HepG2 (cell line): ENCODE data around the gene TEX261. TPM values are rescaled to one million over a fixed set of nuclear protein-coding genes. Genes with fewer than 3 reads are reported as not detected.

Source experiments
- ATAC-seq: fragments of 200-7000 bp; cut with Tn5 transposase; 3 replicates; pipeline ENCODE4 v1.9.1; 2020; ENCODE audit warnings: mild to moderate bottlenecking, moderate library complexity
- BruUV-seq: library from RNA; stranded (reverse); fragments of 400-500 nt; replicated peaks from 2 replicates; lab custom pipeline; 2021; lab: Mats Ljungman, UMichigan
- CTCF ChIA-PET: fragments of 300-600 bp; formaldehyde crosslinking; extraction: SDS; loops from one replicate; lab custom pipeline; 2021; ENCODE audit warnings: low total read pairs, inconsistent platforms, low intra/inter-chr PET ratio; lab: Yijun Ruan, JAX
- POLR2A ChIA-PET: fragments of 350-600 bp; sonication (Branson Sonifier 250); formaldehyde crosslinking; loops from one replicate; lab custom pipeline; 2020; ENCODE audit warnings: antibody characterized with exemption, inconsistent platforms; lab: Yijun Ruan, JAX
- DNase-seq: peaks from one replicate; pipeline ENCODE4 v3.0.0-alpha.2; 2015; ENCODE audit warnings: low spot score
- FAIRE-seq: peaks from 3 replicates; lab custom pipeline; 2011; peaks lifted over from hg19 to GRCh38; lab: Jason Lieb, UNC
- H2AFZ ChIP-seq: one replicate; pipeline ENCODE4 v1.6.1; 2011; ENCODE audit warnings: low read length, inconsistent platforms
- H3K27ac ChIP-seq: fragments of 300-600 bp; 3 replicates; pipeline ENCODE4 v1.8.0; 2011; ENCODE audit warnings: mixed run types, mild to moderate bottlenecking, mixed read lengths, low read length, inconsistent platforms; ENCODE audit not compliant: insufficient read depth; ENCODE audit errors: extremely low read length
- H3K27me3 ChIP-seq, 2 experiments: fragments of 200-600 bp in 1 of 2; 2 replicates in 1 of 2; 3 replicates in 1 of 2; pipeline versions ENCODE4 v1.6.0 to v1.8.0; 2011; ENCODE audit warnings: low read length in 2 of 2, mild to moderate bottlenecking in 2 of 2, moderate library complexity in 2 of 2, inconsistent platforms in 1 of 2; ENCODE audit not compliant: insufficient read depth in 2 of 2, control insufficient read depth in 1 of 2
- H3K36me3 ChIP-seq, 2 experiments: fragments of 200-600 bp in 1 of 2; replicated peaks in 1 of 2; 2 replicates in 1 of 2; 3 replicates in 1 of 2; pipeline versions ENCODE4 v1.5.1 to v1.8.0; 2011; ENCODE audit warnings: low read length in 2 of 2, inconsistent platforms in 1 of 2; ENCODE audit not compliant: insufficient read depth in 2 of 2, control insufficient read depth in 1 of 2
- H3K4me1 ChIP-seq: 2 replicates; pipeline ENCODE4 v1.5.1; 2012; ENCODE audit warnings: low read length, inconsistent platforms; ENCODE audit not compliant: insufficient read depth
- H3K4me2 ChIP-seq: 2 replicates; pipeline ENCODE4 v1.6.0; 2011; ENCODE audit warnings: low read depth, low read length, inconsistent platforms
- H3K4me3 ChIP-seq, 3 experiments: fragments of 200-600 bp in 1 of 3; sonication (generic), shearing (Covaris generic) in 1 of 3; replicated peaks in 1 of 3; 2 replicates each; pipeline ENCODE4 v1.5.1; 2011 to 2016; ENCODE audit warnings: low read length in 3 of 3, inconsistent platforms in 2 of 3, low read depth in 2 of 3, mild to moderate bottlenecking in 2 of 3, control low read depth in 1 of 3, mixed read lengths in 1 of 3; ENCODE audit not compliant: insufficient read depth in 1 of 3
- H3K79me2 ChIP-seq: one replicate; pipeline ENCODE4 v1.6.1; 2011; ENCODE audit warnings: low read length, inconsistent platforms; ENCODE audit not compliant: insufficient read depth
- H3K9ac ChIP-seq: 2 replicates; pipeline ENCODE4 v1.6.0; 2011; ENCODE audit warnings: mild to moderate bottlenecking, low read depth, low read length, inconsistent platforms; ENCODE audit not compliant: insufficient read depth
- H3K9me3 ChIP-seq: 2 replicates; pipeline ENCODE4 v1.5.1; 2012; ENCODE audit warnings: mild to moderate bottlenecking, low read length
- H4K20me1 ChIP-seq: 2 replicates; pipeline ENCODE4 v1.6.0; 2011; ENCODE audit warnings: inconsistent platforms, mild to moderate bottlenecking, low read length, moderate library complexity; ENCODE audit not compliant: insufficient read depth
- AGO1 ChIP-seq: fragments of 200-400 bp; formaldehyde crosslinking; IDR thresholded peaks from 2 replicates; pipeline ENCODE4 v1.6.1; 2017; ENCODE audit warnings: mild to moderate bottlenecking, low read depth, low read length, moderate library complexity; ENCODE audit not compliant: poor library complexity, severe bottlenecking
- IRX3 ChIP-seq: sonication (generic); formaldehyde crosslinking; IDR thresholded peaks from 2 replicates; pipeline ENCODE4 v1.8.1; 2023; ENCODE audit warnings: mild to moderate bottlenecking, low read depth, missing genetic modification reagents, borderline replicate concordance
- MZF1 ChIP-seq: sonication (generic); formaldehyde crosslinking; IDR thresholded peaks from 2 replicates; pipeline ENCODE4 v1.8.1; 2023; ENCODE audit warnings: mild to moderate bottlenecking, missing genetic modification reagents, borderline replicate concordance
- PRPF4 ChIP-seq: fragments of 200-400 bp; formaldehyde crosslinking; IDR thresholded peaks from 2 replicates; pipeline ENCODE4 v1.6.1; 2016; ENCODE audit warnings: low read length, low read depth; ENCODE audit not compliant: poor library complexity, severe bottlenecking
- RBM22 ChIP-seq: fragments of 200-400 bp; formaldehyde crosslinking; optimal IDR thresholded peaks from 2 replicates; pipeline ENCODE3; 2017; ENCODE audit warnings: mild to moderate bottlenecking, low read length, moderate library complexity
- SATB2 ChIP-seq: sonication (generic); formaldehyde crosslinking; IDR thresholded peaks from 2 replicates; pipeline ENCODE4 v1.5.0; 2020; ENCODE audit warnings: missing genetic modification reagents
- SETDB1 ChIP-seq: sonication (generic); formaldehyde crosslinking; IDR thresholded peaks from 2 replicates; pipeline ENCODE4 v1.5.1; 2020; ENCODE audit warnings: missing genetic modification reagents, mild to moderate bottlenecking, borderline replicate concordance
- SNAI1 ChIP-seq: sonication (generic); formaldehyde crosslinking; IDR thresholded peaks from 2 replicates; pipeline ENCODE4 v1.5.0; 2020; ENCODE audit warnings: mild to moderate bottlenecking, missing genetic modification reagents, borderline replicate concordance
- ZNF224 ChIP-seq: sonication (generic); formaldehyde crosslinking; IDR thresholded peaks from 2 replicates; pipeline ENCODE4 v1.5.0; 2020; ENCODE audit warnings: mild to moderate bottlenecking, missing genetic modification reagents
- ZNF674 ChIP-seq: sonication (generic); formaldehyde crosslinking; IDR thresholded peaks from 2 replicates; pipeline ENCODE4 v1.5.0; 2020; ENCODE audit warnings: low read depth, mild to moderate bottlenecking, missing genetic modification reagents
- ZUFSP ChIP-seq: sonication (generic); formaldehyde crosslinking; IDR thresholded peaks from 2 replicates; pipeline ENCODE4 v1.9.0; 2021; ENCODE audit warnings: missing genetic modification reagents, mild to moderate bottlenecking, borderline replicate concordance
- WGBS: methylation state at CpG from one replicate; pipeline ENCODE4 v1.1.6; 2017; ENCODE audit warnings: low lambda C conversion rate; 5-methylcytosine and 5-hydroxymethylcytosine counted together
- in situ Hi-C: cut with HindIII; loops from 2 replicates; pipeline ENCODE4 v1.10.0; 2017; ENCODE audit warnings: low pct_unique_long_range_greater_than_20kb; ENCODE audit not compliant: extremely low pct_ligation_motif_present
- intact Hi-C: fragments of 100-400 bp; cut with micrococcal nuclease; formaldehyde crosslinking; loops from one replicate; pipeline ENCODE4 v1.10.0; 2022; ENCODE audit not compliant: unreplicated experiment
- polyA plus RNA-seq, 8 experiments: library from polyadenylated mRNA; depleted of rRNA in 3 of 8; stranded (reverse) in 7 of 8; unstranded in 1 of 8; fragments of >200 nt; fragmentation: Illumina TruSeq in 4 of 8; extraction: Trizol in 4 of 8; gene quantifications; 2 replicates each; pipeline versions ENCODE4 v1.2.1 to v1.2.3, GENCODE V29; 2011 to 2016; ENCODE audit warnings: low read depth in 4 of 8, missing spikeins in 1 of 8, mixed read lengths in 1 of 8; ENCODE audit not compliant: insufficient read depth in 1 of 8
- total RNA-seq, 5 experiments: library from RNA; depleted of rRNA; stranded (reverse); fragments of >200 nt; fragmentation: Illumina TruSeq; extraction: Trizol; gene quantifications; 2 replicates each; pipeline ENCODE4 v1.2.3, GENCODE V29; 2016; ENCODE audit warnings: low read depth in 1 of 5
- TF ChIP-seq, protein P1 (sequence below): sonication (generic); formaldehyde crosslinking; IDR thresholded peaks from 2 replicates; pipeline ENCODE4 v1.8.0; 2023; ENCODE audit warnings: mild to moderate bottlenecking, missing genetic modification reagents

Gene TEX261
- total and polyA plus RNA-seq, 2 of the 13 experiments (the other 11 are each of a cell fraction or from before 2014, with no cell fraction given) = 43.8 to 78.7 TPM

- BruUV-seq = no TSS peak
- H2AFZ ChIP-seq = no peak overlapping the region
- no peaks in the 10 kb centered on the region for H3K79me2 ChIP-seq
- TF ChIP-seq IRX3 (CRISPR knock-in tag) (no peak), SNAI1 (no peak), MZF1 (no peak), ZNF674 (CRISPR knock-in tag) (no peak), ZNF224 (no peak), RBM22 (no peak), PRPF4 (no peak), AGO1 (no peak), SETDB1 (CRISPR knock-in tag) (no peak), SATB2 (CRISPR knock-in tag) (no peak), ZUFSP (no peak)
- TF ChIP-seq, protein P1, sequence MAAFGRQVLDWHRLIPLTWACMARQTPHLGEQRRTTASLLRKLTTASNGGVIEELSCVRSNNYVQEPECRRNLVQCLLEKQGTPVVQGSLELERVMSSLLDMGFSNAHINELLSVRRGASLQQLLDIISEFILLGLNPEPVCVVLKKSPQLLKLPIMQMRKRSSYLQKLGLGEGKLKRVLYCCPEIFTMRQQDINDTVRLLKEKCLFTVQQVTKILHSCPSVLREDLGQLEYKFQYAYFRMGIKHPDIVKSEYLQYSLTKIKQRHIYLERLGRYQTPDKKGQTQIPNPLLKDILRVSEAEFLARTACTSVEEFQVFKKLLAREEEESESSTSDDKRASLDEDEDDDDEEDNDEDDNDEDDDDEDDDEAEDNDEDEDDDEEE (CRISPR knock-in tag) = no peak
- TF ChIP-seq, all 625 proteins: peak for 0
- ATAC-seq (no peak), DNase-seq (no peak), FAIRE-seq (no peak)
- H3K4me3 ChIP-seq = no peak overlapping the region
- peaks cover 0 to 6% of the 10 kb centered on the region in 2 experiments; a peak in 3 of 5 replicates for H3K27me3 ChIP-seq
- CTCF ChIA-PET = interaction anchor here (2.9 kb wide), 1 partner anchor 14 kb away, joined by 34 read pairs; the partner anchor contains the start of gene ANKRD53
- POLR2A ChIA-PET = no interaction called here
- intact Hi-C loops = no loop called here
- no peaks in the 10 kb centered on the region for H4K20me1 ChIP-seq
- no peaks in the 10 kb centered on the region for H3K36me3 ChIP-seq
- no peak overlapping the region for H3K4me2 ChIP-seq
- in situ Hi-C loops = no loop called here
- peaks cover 9% of the 10 kb centered on the region for H3K4me1 ChIP-seq
- WGBS = 48% methylated on average over 16 of the region's 18 CpGs
- H3K9ac ChIP-seq = no peak overlapping the region
- H3K9me3 ChIP-seq = no peaks in the 10 kb centered on the region
- no peak overlapping the region for H3K27ac ChIP-seq
These were observed 31.5 kb downstream of the TEX261 start for GRCh38 chr2:70962885-70963878.
